ENCODE data around the gene SPTAN1.

- TF ChIP-seq CTCF (IDR thresholded peaks at IDR 0.05) (no peak), POLR2A (IDR thresholded peaks at IDR 0.05) (no peak)
Measured at GRCh38 chr9:128677794-128678193, 125.4 kb downstream of the SPTAN1 start.
